Inferior parietal cortex (tissue), 1 donor: ENCODE results near the gene TLK2.
"Not testable (repeated sequence)": the region's sequence is repeated elsewhere in the genome, so short reads cannot be mapped to it uniquely, and the experiment has no call there.

Experiments used
- DNase-seq: peaks from one replicate; pipeline ENCODE4 v3.0.0-alpha.2; 2016; ENCODE audit errors: extremely low spot score

Gene TLK2

GRCh38 chr17:62560971-62561370 is 82.3 kb downstream of the TLK2 start:
- DNase-seq: not testable (repeated sequence)

GRCh38 chr17:62562656-62563055 is 84.0 kb downstream of the TLK2 start:
- DNase-seq: no peak

GRCh38 chr17:62565817-62566216 is 87.2 kb downstream of the TLK2 start:
- no peak for DNase-seq

GRCh38 chr17:62566996-62567578 is 88.5 kb downstream of the TLK2 start:
- no peak for DNase-seq

GRCh38 chr17:62572488-62572887 is 93.9 kb downstream of the TLK2 start:
- DNase-seq: no peak

GRCh38 chr17:62572888-62573401 is 94.3 kb downstream of the TLK2 start:
- DNase-seq: no peak

- no peak for DNase-seq
These were observed 95.0 kb downstream of the TLK2 start for GRCh38 chr17:62573480-62574117.

GRCh38 chr17:62576382-62576781 is 97.8 kb downstream of the TLK2 start:
- no peak for DNase-seq

GRCh38 chr17:62578757-62579487 is 100.3 kb downstream of the TLK2 start:
- no peak for DNase-seq

GRCh38 chr17:62580947-62581346 is 102.3 kb downstream of the TLK2 start:
- DNase-seq: no peak

GRCh38 chr17:62581764-62582163 is 103.1 kb downstream of the TLK2 start:
- no peak for DNase-seq

- no peak for DNase-seq
These were observed 108.9 kb downstream of the TLK2 start for GRCh38 chr17:62587554-62587953.

- no peak for DNase-seq
These were observed 109.5 kb downstream of the TLK2 start for GRCh38 chr17:62588109-62588508.

- DNase-seq: no peak
These were observed 112.7 kb downstream of the TLK2 start for GRCh38 chr17:62591333-62591732.

- not testable (repeated sequence) for DNase-seq
These were observed 113.2 kb downstream of the TLK2 start for GRCh38 chr17:62591822-62592221.

GRCh38 chr17:62592341-62593099 is 113.9 kb downstream of the TLK2 start:
- DNase-seq: no peak

GRCh38 chr17:62595484-62595883 is 116.9 kb downstream of the TLK2 start:
- no peak for DNase-seq

- no peak for DNase-seq
These were observed 118.0 kb downstream of the TLK2 start for GRCh38 chr17:62596662-62597061.

- DNase-seq: no peak
These were observed 118.5 kb downstream of the TLK2 start for GRCh38 chr17:62597150-62597549.

- DNase-seq: no peak
These were observed 119.3 kb downstream of the TLK2 start for GRCh38 chr17:62597920-62598319.

- DNase-seq: no peak
These were observed 121.5 kb downstream of the TLK2 start for GRCh38 chr17:62599964-62600657.

GRCh38 chr17:62600805-62601204 is 122.2 kb downstream of the TLK2 start:
- no peak for DNase-seq
